Neural cell (in vitro differentiated cells): Measurements from ENCODE around the gene AK2.
"Not testable (repeated sequence)": the region's sequence is repeated elsewhere in the genome, so short reads cannot be mapped to it uniquely, and the experiment has no call there.

Experiments used
- MXI1 ChIP-seq: fragments of 450-650 bp; conservative IDR thresholded peaks from 2 replicates; pipeline ENCODE4 v1.6.1; 2014; ENCODE audit warnings: antibody characterized with exemption, mild to moderate bottlenecking; ENCODE audit not compliant: poor library complexity, severe bottlenecking
- POLR2AphosphoS5 ChIP-seq: IDR thresholded peaks from 2 replicates; pipeline ENCODE4 v1.6.1; 2012
- TAF1 ChIP-seq: IDR thresholded peaks from 2 replicates; pipeline ENCODE4 v1.6.1; 2012; ENCODE audit warnings: low read depth

DNA sequence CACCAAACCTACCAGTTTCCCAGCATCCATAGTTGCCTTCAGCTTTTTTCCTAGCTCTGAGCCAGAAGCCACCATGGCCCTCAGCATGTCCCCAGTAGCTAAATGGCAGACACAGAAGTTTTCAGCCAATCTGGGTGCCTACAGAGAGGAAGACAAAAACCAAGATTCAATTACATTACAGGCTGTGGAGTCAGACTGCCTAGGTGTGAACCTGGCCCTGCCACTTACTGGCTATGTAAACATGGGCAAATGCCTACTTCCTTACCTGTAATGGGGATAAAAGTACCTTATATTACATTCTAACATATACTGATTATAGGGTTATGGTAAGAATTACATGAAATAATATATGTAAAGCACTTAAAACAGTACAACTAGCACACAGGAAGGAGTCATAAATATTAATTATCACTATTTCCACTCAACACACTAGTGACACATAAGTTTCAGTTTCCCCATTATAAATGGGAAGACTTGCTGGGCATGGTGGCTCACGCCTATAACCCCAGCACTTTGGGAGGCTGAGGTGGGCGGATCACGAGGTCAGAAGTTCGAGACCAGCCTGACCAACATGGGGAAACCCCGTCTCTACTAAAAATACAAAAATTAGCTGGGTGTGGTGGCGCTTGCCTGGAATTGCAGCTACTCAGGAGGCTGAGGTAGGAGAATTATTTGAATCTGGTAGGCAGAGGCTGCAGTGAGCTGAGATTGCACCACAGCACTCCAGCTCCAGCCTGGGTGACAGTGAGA, 12.1 kb downstream of the AK2 start:
- not testable (repeated sequence) for TF ChIP-seq POLR2AphosphoS5, TAF1, MXI1
